BLaER1 treated with 17β-estradiol and CSF1 and Interleukin-3, amounts not matched to agents 10 nM and 100 nM (cell line): ENCODE measurements around the gene P2RX5.

Source experiments
- H3K27ac ChIP-seq, 11 experiments: shearing (Covaris generic); formaldehyde crosslinking; 2 replicates each; pipeline ENCODE4 v1.8.1; 2022
- H3K27me3 ChIP-seq, 11 experiments: shearing (Covaris generic); formaldehyde crosslinking; 2 replicates each; pipeline ENCODE4 v1.8.1; 2022
- H3K36me3 ChIP-seq, 11 experiments: shearing (Covaris generic); formaldehyde crosslinking; 2 replicates each; pipeline ENCODE4 v1.8.1; 2022
- H3K4me1 ChIP-seq, 10 experiments: shearing (Covaris generic); formaldehyde crosslinking; 2 replicates each; pipeline ENCODE4 v1.8.1; 2022
- H3K4me2 ChIP-seq, 11 experiments: shearing (Covaris generic); formaldehyde crosslinking; 2 replicates each; pipeline ENCODE4 v1.8.1; 2022
- H3K4me3 ChIP-seq, 10 experiments: shearing (Covaris generic); formaldehyde crosslinking; 2 replicates each; pipeline ENCODE4 v1.8.1; 2022
- H3K9ac ChIP-seq, 11 experiments: shearing (Covaris generic); formaldehyde crosslinking; 2 replicates each; pipeline ENCODE4 v1.8.1; 2022
- H3K9me3 ChIP-seq, 11 experiments: shearing (Covaris generic); formaldehyde crosslinking; replicated peaks in 1 of 11; 2 replicates each; pipeline ENCODE4 v1.8.1; 2022
- H4K20me1 ChIP-seq, 11 experiments: shearing (Covaris generic); formaldehyde crosslinking; 2 replicates each; pipeline ENCODE4 v1.8.1; 2022
- Cebpa-rat ChIP-seq, 11 experiments: shearing (Covaris generic); IDR thresholded peaks; 2 replicates each; pipeline ENCODE4 v1.8.1; 2022

The P2RX5 gene

GRCh38 chr17:3656353-3656752 is 39.6 kb downstream of the P2RX5 start:
- Histone ChIP-seq H3K36me3 (peaks cover 20 to 90% (median 68%) of the 10 kb centered on the region in 11 experiments), H3K4me1 (peaks cover 0 to 11% (median 0%) of the 10 kb centered on the region in 10 experiments; a peak in 6 of 20 replicates), H4K20me1 (peaks cover 0 to 48% (median 12%) of the 10 kb centered on the region in 11 experiments; a peak in 12 of 22 replicates), H3K4me3 (no peak overlapping the region), H3K4me2 (no peak overlapping the region), H3K27me3 (no peaks in the 10 kb centered on the region), H3K9ac (no peak overlapping the region), H3K9me3 (no peaks in the 10 kb centered on the region), H3K27ac (no peak overlapping the region)
- TF ChIP-seq Cebpa-rat (IDR thresholded peaks at IDR 0.05) = no peak

DNA sequence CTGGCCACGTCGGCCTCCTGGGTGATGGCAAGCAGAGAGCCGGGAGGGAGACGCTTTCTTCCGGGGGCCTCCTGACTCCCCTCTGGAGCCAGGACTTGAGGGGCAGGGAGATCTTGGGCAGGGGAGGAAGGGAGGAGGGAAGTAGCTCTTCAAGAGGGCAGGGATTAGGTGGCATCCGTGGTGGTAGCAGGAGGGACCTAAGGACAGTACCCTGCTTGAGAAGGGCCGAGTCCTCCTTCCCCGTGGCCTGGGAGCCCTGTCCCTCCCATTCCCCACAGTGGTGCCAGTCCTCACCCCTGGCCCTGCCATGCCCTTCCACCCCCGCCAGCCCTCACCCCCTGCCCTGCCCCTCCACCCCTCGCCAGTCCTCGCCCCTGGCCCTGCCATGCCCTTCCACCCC is 40.2 kb downstream of the P2RX5 start:
- H4K20me1 ChIP-seq = peaks cover 0 to 43% (median 6%) of the 10 kb centered on the region in 11 experiments; a peak in 10 of 22 replicates
- no peak overlapping the region for H3K9ac ChIP-seq
- no peaks in the 10 kb centered on the region for H3K27me3 ChIP-seq
- H3K4me2 ChIP-seq = no peak overlapping the region
- H3K36me3 ChIP-seq = peaks cover 14 to 90% (median 62%) of the 10 kb centered on the region in 11 experiments
- H3K4me3 ChIP-seq = no peak overlapping the region
- H3K4me1 ChIP-seq = peaks cover 0 to 11% (median 0%) of the 10 kb centered on the region in 10 experiments; a peak in 6 of 20 replicates
- H3K9me3 ChIP-seq = no peaks in the 10 kb centered on the region
- no peak overlapping the region for H3K27ac ChIP-seq
- no peak for TF ChIP-seq Cebpa-rat (IDR thresholded peaks at IDR 0.05)

- H3K9ac ChIP-seq = peak overlapping the region in 9 of 11 experiments; percentile 4 to 72 (median 37); a peak in 15 of 22 replicates
- H3K27me3 ChIP-seq = no peaks in the 10 kb centered on the region
- no peaks in the 10 kb centered on the region for H3K9me3 ChIP-seq
- no peak overlapping the region for H3K4me3 ChIP-seq
- peaks cover 6 to 92% (median 67%) of the 10 kb centered on the region in 11 experiments; a peak in 21 of 22 replicates for H3K36me3 ChIP-seq
- H3K4me1 ChIP-seq = peaks cover 41 to 55% (median 48%) of the 10 kb centered on the region in 10 experiments
- peaks cover 0 to 23% (median 0%) of the 10 kb centered on the region in 11 experiments; a peak in 5 of 22 replicates for H4K20me1 ChIP-seq
- H3K4me2 ChIP-seq = peak overlapping the region; percentile 1 to 84 (median 64); a peak in 20 of 22 replicates
- H3K27ac ChIP-seq = peak overlapping the region in 8 of 11 experiments; percentile 3 to 97 (median 54); a peak in 15 of 22 replicates
- no peak for TF ChIP-seq Cebpa-rat (IDR thresholded peaks at IDR 0.05)
Measured at GRCh38 chr17:3647769-3648555, 48.0 kb downstream of the P2RX5 start.

GRCh38 chr17:3647251-3647650 is 48.7 kb downstream of the P2RX5 start:
- Histone ChIP-seq H3K9ac (peak overlapping the region; percentile 4 to 72 (median 34); a peak in 15 of 22 replicates), H3K36me3 (peaks cover 6 to 92% (median 67%) of the 10 kb centered on the region in 11 experiments; a peak in 21 of 22 replicates), H3K4me2 (peak overlapping the region; percentile 1 to 84 (median 64); a peak in 21 of 22 replicates), H3K27me3 (no peaks in the 10 kb centered on the region), H3K4me1 (peaks cover 41 to 62% (median 53%) of the 10 kb centered on the region in 10 experiments), H3K27ac (peak overlapping the region in 8 of 11 experiments; percentile 3 to 97 (median 50); a peak in 15 of 22 replicates), H3K4me3 (no peak overlapping the region), H3K9me3 (no peaks in the 10 kb centered on the region), H4K20me1 (peaks cover 0 to 23% (median 0%) of the 10 kb centered on the region in 11 experiments; a peak in 4 of 22 replicates)
- TF ChIP-seq Cebpa-rat (IDR thresholded peaks at IDR 0.05) = no peak

DNA sequence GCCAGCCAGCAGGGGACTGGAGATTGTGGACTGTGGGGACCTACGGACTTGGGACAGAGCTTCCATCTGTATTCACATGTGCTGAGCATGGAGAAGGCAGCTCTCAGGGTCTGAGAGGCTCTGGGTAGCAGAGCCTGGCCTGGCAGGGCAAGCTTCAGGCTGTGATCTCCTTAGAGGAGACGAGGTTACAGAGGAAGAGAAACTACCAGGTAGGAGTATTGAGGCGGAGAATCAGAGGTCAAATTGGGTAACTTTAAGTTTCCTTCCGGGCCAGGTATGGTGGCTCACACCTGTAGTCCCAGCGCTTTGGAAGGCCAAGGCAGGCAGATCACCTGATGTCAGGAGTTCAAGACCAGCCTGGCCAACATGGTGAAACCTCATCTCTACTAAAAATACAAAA is 50.6 kb downstream of the P2RX5 start:
- peak overlapping the region in 9 of 11 experiments; percentile 22 to 84 (median 66); a peak in 20 of 22 replicates for H3K4me2 ChIP-seq

DNA sequence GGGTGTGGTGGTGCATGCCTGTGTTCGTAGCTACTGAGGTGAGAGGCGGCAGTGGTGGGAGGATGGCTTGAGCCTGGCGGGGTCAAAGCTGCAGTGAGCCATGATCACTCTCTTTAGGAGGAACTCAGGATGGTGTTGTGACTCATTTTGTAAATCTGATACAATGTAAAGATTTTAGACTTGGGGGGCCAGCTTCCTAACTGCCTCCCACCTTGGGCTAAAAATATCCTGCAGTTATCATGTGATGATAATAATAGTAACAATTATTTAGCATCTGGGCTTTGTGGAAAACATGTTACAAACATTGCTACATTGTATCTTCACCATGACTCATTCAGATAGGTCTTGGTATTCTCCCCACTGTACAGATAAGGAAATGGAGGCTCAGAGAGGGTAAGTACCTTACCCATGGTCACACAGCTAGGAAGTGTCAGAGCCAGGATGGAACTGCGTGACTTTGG is 52.0 kb downstream of the P2RX5 start:
- Histone ChIP-seq H3K27me3 (no peaks in the 10 kb centered on the region), H3K4me1 (peaks cover 73 to 96% (median 86%) of the 10 kb centered on the region in 10 experiments), H3K9me3 (no peaks in the 10 kb centered on the region), H3K27ac (peak overlapping the region in 4 of 11 experiments; percentile 63 to 97 (median 72); a peak in 6 of 22 replicates), H3K4me2 (peak overlapping the region in 10 of 11 experiments; percentile 12 to 84 (median 65); a peak in 15 of 22 replicates), H3K9ac (peak overlapping the region in 1 of 11 experiments; percentile 72; a peak in 1 of 22 replicates), H3K4me3 (no peak overlapping the region), H4K20me1 (peaks cover 0 to 23% (median 0%) of the 10 kb centered on the region in 11 experiments; a peak in 4 of 22 replicates), H3K36me3 (peaks cover 6 to 77% (median 47%) of the 10 kb centered on the region in 11 experiments; a peak in 21 of 22 replicates)
- TF ChIP-seq Cebpa-rat (IDR thresholded peaks at IDR 0.05) = no peak

More for the DNA sequence above, 50.6 kb downstream of the P2RX5 start:
- Histone ChIP-seq H3K4me1 (peaks cover 59 to 82% (median 72%) of the 10 kb centered on the region in 10 experiments), H3K27ac (peak overlapping the region in 7 of 11 experiments; percentile 9 to 97 (median 63); a peak in 12 of 22 replicates), H3K4me3 (no peak overlapping the region), H3K36me3 (peaks cover 6 to 91% (median 61%) of the 10 kb centered on the region in 11 experiments; a peak in 21 of 22 replicates), H3K9ac (peak overlapping the region in 5 of 11 experiments; percentile 13 to 72 (median 51); a peak in 10 of 22 replicates), H4K20me1 (peaks cover 0 to 23% (median 0%) of the 10 kb centered on the region in 11 experiments; a peak in 4 of 22 replicates), H3K27me3 (no peaks in the 10 kb centered on the region), H3K9me3 (no peaks in the 10 kb centered on the region)
- no peak for TF ChIP-seq Cebpa-rat (IDR thresholded peaks at IDR 0.05)

- H3K27me3 ChIP-seq = no peaks in the 10 kb centered on the region
- H3K9ac ChIP-seq = peak overlapping the region in 5 of 11 experiments; percentile 12 to 98 (median 55); a peak in 6 of 22 replicates
- no peak for TF ChIP-seq Cebpa-rat (IDR thresholded peaks at IDR 0.05)
- peaks cover 82 to 100% (median 93%) of the 10 kb centered on the region in 10 experiments for H3K4me1 ChIP-seq
- H3K9me3 ChIP-seq = no peaks in the 10 kb centered on the region
- peaks cover 0 to 57% (median 29%) of the 10 kb centered on the region in 11 experiments; a peak in 20 of 22 replicates for H3K36me3 ChIP-seq
- peak overlapping the region in 8 of 11 experiments; percentile 50 to 97 (median 90); a peak in 14 of 22 replicates for H3K27ac ChIP-seq
- H3K4me3 ChIP-seq = no peak overlapping the region
- peak overlapping the region; percentile 21 to 98 (median 84); a peak in 21 of 22 replicates for H3K4me2 ChIP-seq
- H4K20me1 ChIP-seq = peaks cover 0 to 17% (median 0%) of the 10 kb centered on the region in 11 experiments; a peak in 4 of 22 replicates
Measured at GRCh38 chr17:3641717-3642486, 54.1 kb downstream of the P2RX5 start.

GRCh38 chr17:3641014-3641413 is 54.9 kb downstream of the P2RX5 start:
- Histone ChIP-seq H3K27ac (peak overlapping the region; percentile 75 to 97 (median 88)), H3K36me3 (peaks cover 0 to 51% (median 27%) of the 10 kb centered on the region in 11 experiments; a peak in 19 of 22 replicates), H4K20me1 (peaks cover 0 to 8% (median 0%) of the 10 kb centered on the region in 11 experiments; a peak in 4 of 22 replicates), H3K9me3 (no peaks in the 10 kb centered on the region), H3K9ac (peak overlapping the region; percentile 63 to 98 (median 73); a peak in 21 of 22 replicates), H3K4me1 (peaks cover 73 to 91% (median 85%) of the 10 kb centered on the region in 10 experiments), H3K4me2 (peak overlapping the region; percentile 78 to 98 (median 89)), H3K27me3 (no peaks in the 10 kb centered on the region), H3K4me3 (peak overlapping the region in 5 of 10 experiments; percentile 1 to 33 (median 21); a peak in 2 of 20 replicates)
- no peak for TF ChIP-seq Cebpa-rat (IDR thresholded peaks at IDR 0.05)
